NCI-H2107 treated with DMSO at 0.1 percent for 48 hours (cell line): ENCODE results near the gene BLNK.

ENCODE experiments used
- DNase-seq: peaks from one replicate; lab custom pipeline; 2025; ENCODE audit not compliant: unreplicated experiment; lab: John Stamatoyannopoulos, UW

BLNK gene

DNA sequence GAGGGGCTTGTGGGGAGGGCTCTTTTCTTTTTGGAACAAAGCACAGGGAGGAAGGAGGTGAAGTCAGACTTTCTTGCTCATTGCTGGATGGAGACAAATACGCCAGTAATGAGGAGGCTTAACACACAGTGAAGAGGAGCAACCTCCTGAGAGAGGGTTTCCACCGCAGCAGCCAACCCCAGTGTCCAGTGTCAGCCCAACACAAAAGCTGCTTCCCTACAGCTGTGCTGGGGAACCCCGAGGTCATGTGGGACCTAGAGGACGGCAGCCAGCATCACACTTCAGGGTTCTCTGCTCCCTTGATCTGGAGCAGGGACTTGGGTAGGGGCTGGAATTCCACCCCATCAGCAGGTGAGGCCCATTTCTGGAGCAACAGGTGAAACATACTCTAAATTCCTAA, 7.7 kb downstream of the BLNK start:
- DNase-seq, result no peak

DNA sequence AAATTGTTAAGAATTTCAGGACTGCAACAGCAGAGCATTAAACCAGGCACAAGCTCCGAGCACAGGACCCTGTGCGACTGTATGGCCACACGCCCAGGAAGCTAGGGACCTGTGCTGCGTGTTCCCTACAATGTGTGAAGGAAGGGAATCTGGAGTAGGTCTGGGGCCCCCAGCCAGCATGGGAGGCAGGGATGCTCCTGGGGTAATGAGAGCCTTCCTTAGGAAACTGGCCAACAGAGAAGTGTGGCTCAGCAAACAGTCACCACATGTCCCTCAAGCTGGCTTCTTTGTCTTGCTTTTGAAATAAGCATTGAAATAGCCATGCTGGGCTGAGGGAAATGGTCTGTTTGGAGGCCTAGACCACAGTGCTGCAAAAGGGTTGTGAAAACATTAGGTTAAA, 8.2 kb downstream of the BLNK start:
- no peak for DNase-seq

DNA sequence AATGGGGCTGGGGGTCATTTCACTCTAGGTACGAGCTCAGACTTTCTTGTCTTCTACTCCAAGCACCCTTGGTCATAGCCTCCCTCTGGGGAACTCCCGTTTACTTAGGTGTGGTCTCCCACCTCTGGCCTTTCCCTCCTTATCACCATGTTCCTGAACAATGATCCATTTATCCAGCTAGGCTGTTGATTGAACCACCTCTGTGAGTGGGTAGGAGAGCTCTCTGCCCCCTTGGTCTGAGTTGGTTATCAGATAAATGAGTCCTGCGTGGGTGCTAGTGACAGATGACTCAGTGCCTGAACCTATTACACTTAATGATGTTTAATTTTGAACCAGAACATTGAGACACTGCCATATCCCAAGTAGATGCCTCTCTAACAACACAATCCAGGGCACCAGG, 9.4 kb downstream of the BLNK start:
- no peak for DNase-seq

DNA sequence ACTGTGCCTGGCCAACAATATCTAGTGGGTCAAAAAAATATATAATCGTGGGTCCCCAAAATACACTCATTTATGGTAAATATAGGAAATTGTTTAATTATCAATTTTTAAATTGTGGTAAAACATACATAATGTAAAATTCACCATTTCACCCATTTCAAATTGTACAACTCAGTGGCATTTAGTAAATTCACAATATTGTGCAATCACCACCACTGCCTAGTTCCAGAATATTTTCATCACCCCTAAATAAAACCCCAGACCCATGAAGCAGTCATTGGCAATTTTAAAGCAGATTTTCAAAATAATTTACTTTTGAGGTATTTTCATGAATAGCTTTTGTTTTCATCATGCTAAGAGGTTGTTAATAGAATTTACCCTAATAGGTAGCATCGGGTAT, 10.2 kb downstream of the BLNK start:
- DNase-seq, result no peak

DNA sequence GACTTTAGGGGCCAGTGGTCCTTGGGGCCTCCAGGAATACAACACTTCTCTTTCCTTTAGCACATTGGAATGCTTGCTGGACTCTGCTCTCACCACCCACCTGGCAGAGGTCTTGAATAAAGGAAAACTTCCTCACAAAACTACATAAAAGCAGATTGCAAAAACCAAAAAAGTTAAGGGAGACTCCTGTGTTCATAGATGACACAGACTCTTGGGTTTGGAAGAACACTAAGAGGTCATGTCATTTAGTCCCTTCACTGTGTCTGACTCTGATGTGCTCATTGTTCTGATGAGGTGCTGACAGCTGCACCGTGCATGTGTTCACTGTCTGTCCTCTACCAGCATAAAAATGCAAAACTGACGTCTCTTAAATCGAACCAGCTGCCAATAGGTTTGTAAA, 11.4 kb downstream of the BLNK start:
- DNase-seq, result no peak

DNA sequence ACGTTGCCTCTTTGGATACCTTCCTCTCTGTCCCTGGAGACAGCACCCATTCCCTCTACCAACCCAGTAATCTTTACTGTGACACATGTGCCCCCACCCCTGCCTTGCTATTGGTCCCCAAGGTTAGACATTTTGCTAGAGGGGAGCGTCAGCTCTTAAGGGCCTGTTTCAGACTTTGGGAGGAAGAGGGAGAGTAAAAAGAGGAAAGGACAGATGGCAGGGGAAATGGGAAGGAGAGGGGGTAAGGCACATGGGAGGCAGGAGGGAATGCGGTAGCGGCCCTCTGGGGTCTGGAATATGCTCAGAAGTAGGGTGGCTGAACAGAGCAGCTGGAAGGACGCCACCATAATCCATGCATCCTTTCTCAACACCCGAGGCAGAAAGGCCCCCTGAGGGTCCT, 12.2 kb downstream of the BLNK start:
- DNase-seq, result no peak

DNA sequence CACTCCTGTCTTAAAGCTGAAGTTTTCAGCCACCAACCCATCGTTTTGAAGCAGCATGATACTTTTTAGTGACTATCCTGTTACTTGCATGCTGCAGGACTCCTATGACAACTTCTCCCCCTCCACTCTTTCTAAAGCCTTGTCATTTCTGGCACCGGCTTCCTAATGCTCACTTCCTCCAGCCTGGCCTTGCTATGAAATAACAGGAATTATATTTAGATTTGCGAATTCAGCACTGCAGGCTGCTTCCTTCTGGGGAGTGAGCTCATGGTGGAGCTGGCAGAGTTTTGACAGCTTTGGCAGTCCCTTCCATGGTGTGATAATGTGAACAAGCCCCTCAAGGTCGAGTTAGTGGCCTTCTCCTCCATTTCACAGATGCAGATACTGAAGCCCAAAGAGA, 13.4 kb downstream of the BLNK start:
- no peak for DNase-seq

DNA sequence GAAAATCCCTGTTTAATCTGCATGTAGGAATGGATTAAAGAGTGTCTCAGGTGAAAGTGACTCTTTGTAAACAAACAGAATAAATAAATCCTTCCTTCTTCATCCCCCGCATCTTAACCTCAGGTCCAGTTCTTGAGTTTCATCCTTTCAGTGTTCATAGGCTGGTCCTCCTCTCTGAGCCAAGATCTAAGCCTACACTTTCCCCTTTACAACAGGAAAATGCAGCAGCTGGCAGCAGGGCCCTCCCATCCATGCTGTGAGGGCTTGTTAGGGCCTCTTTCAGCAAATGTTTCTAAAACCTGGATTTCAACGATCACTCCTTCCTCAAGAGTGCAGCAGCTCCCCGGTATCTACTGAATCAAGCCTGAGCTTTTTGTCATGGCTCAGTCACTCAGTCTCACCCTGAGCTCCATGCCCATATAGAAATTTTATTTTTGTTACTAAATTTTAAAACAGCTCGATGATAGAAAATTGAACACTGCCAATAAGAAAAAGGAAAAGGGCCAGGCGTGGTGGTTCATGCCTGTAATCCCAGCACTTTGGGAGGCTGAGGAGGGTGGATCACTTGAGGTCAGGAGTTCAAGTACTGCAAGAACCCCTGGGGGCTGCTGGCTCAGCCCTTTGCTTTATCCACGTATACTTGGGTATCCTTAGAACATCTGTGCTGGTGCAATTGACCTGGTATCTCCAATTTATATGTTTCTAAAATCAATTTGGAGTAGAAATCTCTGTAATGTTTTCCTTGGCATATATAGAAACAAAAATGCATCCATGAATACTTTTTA, 15.6 kb downstream of the BLNK start:
- DNase-seq, result peak; percentile 0

DNA sequence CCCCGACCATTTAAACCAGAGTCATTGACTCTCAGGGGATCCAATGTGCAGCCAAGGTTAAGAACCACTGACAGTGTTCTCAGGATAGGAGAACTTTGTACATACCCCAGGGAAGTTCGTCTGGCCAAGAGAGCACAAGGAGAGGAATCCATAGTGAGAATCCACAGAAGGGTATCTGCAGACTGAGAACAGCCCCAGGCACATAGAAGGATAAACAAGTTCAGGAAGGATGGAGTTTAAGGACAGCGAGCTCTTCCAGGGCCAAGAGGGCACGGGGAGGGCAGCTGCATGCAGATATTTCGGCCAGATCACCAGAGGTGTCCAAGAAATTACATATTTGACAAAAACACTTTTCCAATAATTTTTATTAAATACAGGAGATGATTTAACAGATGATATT, 16.4 kb downstream of the BLNK start:
- no peak for DNase-seq

DNA sequence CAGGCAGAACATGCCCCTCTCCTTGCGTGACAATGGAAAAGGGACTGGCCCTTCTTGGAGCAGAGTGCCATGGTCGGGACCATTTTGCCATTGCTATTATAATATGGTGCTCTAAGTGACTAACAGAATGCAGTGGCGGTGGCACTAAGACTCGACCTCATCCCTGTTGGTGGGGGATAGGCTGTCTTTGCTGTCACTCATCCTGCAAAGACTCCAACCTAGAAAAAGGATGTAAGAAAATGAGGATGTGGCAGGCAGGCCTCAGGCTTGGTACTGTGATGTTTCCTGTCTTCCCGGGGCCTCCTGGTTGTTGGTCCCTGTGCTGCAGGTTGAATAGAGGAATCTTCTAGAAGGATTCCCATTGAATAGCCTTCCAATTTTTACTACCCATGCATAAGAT, 18.6 kb downstream of the BLNK start:
- no peak for DNase-seq

DNA sequence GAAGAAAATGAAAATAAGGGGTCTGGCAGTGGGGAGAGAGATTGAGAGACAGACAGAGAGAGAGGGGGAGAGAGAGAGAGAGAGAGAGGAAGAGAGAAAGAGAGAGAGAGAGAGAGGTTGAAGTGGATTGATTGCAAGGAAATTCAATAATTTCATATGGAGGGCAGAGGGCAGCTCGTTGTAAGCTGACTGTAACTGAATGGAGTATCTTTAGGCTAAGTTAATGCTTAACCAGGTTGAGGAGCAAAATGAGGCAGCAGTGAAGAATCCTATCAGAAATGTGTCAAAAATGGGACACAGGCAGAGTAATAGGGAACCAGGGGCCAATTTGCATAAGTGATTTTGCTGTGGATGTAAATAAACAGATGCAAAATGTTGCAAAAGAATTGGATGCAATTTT, 21.0 kb downstream of the BLNK start:
- no peak for DNase-seq

DNA sequence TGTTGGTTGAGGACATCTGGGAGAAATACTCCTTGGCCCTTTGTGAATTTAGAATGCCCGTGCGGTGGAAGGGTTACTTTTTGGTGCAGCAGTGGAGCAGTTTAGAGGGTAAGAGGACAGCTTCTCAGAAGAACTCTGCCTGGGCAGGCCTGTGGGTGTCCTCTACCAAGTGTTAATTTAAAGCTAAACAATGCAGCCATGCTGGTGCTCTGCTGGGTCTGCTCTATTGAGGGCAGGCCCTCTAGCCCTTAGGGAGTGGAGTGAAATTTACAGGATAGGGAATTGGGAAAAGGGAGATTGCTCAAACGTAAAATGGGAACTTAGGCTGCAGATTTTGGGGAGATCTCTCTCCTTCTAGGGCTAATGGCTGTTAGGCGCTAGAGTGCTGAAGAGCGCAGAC, 22.1 kb downstream of the BLNK start:
- no peak for DNase-seq

DNA sequence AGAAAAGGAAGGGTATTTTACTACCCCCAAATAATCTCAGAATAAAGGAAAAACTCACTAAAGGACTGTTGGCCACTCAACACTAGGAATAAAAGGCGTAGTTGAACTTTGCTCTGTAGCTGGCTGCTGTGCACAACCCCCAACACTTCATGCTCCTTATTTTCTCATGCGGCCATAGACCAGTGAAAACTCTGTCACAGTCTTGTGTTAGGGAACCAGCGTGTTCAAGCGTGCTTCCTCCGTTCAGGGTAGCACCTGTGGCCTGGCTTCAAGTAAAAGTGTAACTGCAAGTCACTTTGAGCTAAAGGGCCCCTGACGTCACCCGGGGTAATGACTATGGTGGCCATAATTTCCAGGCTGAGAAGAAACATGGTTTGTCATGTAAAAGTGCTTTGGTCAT, 27.0 kb downstream of the BLNK start:
- no peak for DNase-seq

DNA sequence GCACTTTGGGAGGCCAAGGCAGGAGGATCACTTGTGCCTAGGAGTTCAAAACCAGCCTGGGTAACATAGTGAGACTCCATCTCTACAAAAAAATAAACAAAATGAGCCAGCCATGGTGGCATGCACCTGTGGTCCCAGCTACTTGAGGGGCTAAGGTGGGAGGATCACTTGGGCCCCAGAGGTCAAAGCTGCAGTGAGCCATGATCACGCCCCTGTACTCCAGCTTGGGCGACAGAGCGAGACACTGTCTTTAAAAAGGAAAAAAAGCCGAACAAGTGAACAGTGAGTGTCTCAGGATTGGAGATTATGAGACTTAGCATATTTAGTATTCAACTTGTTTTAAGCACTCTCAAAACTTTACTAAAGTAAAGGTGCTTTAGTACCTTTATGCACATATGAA, 28.1 kb downstream of the BLNK start:
- DNase-seq, result no peak

DNA sequence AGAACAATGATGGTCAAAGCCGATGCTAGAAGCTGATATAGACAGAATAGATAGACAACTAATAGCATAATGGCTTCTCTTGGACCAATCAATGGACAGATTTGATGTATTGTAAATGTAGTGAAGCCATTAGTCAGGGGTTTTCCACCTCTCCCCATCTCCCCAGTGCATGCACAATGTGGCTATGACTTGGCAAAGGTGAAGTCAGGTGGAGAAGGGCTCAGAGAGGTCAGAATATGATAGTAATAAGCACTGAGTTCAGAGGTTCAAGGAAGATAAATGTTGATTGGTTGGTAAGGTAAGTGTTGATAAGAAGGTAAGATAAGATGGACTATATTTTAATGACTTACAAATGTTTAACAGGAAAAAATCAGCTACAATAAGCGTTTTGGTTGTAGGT, 28.5 kb downstream of the BLNK start:
- DNase-seq, result no peak

DNA sequence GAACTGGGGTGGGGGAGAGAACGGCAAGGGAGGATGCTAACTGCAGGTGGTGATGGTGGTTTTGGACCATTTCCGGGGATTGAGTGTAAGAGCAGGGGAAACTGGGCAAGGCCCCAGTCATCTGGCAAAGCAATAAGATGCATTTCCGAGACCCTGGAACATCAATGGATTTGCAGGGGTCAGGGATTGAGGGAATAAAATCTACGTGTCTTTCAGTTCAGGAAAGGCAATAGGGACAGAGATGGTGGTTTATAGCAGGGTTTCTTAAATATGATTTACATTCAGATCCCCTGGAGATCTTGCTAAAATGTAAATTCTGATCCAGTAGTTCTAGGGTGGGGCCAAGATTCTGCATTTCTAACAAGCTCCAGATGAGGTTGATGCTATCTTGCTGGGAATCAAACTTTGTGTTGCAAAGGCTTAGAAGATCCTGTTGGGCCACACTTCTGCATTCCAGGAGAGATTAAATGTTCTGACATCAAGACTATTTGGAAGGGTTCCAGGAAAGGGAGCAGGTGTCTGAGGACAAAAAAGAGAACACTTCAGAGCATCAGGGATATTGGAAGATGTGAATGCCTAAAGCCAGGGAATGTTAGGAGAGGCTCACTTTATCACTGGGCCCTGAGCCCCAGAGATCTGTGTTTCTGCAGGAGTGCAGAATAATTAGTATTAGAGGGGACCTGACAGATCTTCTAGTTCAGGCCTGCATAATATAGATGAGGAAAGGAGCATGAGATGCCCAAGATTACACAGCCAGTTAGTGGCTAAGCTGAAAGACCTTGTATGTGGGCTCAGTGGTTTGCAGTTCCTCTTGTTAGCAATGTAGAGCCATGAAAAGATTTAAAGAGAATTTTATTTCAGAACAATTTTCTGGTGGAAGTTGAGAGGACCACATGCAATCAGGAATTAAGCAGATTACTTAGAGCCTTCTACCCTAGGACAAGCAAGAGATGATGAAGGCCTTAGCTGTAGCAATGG, 32.4 kb downstream of the BLNK start:
- DNase-seq, result no peak

DNA sequence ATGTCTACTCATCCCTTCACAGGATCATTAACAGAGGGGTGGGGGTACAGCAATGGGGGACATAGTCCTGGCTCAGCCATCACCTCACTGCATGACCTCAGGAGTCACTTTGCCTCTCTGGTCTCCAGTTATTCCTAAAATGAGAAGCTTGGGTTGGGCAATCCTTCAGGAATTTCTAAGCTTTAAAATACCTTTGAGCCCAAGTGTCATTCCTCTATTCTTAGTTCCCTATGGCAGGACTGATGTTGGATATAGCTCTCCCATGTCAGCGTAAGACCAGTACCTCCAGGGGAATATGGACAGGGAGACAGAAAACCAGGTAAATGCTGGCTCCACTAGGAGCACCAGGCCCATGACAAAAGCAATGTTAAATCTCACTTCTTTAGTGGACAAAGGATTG, 34.5 kb downstream of the BLNK start:
- no peak for DNase-seq

DNA sequence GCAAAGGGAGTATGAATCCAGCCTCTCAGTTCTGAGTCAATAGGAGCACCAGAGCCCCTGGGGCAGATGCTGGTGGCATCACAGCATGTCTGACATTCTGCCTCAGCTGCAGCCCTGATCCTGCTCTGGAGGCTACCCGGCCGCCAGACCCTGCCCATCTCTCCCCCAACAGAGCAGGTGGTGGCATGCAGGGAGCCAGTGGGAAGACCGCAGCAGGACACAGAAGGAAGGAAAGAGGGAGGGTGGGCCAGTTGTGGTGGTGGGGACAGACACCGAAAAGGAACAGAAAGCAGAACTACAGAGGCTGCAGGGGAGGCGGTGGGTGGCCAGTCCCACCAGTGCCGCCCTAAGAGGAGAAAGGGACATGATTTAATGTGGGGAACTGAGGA, 35.3 kb downstream of the BLNK start:
- DNase-seq, result no peak

DNA sequence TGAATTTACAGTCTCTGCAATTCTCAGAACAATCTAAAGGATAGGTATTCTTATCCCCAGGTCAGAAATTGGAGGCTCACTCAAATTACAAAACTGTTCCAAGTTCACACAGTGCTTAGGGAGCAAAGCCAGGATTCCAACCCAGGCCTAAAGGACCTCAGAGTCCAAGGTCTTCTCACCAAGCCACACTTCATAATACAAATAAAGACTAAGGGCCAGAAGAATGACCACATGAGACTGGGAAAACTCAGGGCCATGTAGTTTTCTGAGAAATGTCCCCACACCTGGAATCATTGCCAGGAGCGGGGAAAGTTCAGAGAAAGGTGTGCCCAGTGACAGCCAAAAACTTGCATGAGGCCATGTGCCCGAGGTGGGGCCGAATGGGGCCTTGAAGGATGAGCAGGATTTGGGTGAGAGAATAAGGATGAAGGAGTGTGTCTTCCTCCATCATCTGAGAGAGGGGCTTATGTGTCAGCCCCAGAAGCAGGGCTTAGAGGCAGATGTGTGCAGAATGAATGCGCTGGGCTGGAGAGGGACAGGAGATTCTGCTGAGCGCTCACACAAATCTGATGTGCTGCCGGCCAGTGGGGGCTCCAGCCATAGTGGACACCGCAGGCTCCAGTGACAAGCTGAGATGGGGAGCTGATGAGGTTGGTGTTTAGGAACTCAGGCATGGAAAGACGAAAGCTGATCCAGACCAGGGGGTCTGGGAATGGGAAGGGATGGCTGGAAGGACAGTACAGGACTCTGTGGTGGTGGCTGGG, 35.9 kb downstream of the BLNK start:
- DNase-seq, result no peak

DNA sequence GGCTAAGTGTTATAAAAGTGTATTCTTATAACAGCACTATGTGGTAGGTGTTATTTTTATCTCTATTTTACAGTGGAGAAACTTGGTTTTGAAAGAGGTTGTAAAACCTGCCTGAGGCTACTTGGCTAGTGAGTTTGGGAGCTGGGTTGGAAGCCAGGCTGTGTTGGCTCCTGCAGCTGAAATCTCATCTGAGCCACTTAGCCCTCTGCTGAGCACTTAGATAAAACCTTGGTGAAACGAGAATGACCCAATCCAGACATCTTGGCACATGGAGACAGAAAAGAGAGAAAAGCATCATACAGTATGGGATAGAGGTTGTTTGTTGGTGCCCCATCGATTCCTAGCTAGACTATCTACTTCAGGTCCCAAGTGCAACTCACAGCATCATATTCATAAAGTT, 37.4 kb downstream of the BLNK start:
- DNase-seq, result no peak

DNA sequence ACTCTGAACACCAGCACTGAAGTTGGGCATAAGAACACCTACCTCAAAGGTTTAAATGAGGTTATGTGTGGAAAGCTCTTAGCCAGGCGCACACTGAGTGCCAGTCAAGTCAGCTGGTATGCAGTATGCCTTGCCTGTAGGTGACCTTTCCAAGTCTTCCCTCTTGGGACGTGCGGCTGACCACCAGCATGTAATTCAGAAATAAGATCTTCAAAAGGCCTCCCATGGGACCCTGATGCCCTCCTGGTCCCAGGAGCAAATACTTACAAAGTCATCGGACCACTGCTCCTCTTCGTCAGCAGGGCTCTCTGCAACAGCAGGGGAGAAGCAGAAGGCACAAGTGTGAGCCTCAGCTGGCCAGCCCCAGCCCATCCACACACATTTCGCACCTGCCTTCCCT, 40.8 kb downstream of the BLNK start:
- no peak for DNase-seq

DNA sequence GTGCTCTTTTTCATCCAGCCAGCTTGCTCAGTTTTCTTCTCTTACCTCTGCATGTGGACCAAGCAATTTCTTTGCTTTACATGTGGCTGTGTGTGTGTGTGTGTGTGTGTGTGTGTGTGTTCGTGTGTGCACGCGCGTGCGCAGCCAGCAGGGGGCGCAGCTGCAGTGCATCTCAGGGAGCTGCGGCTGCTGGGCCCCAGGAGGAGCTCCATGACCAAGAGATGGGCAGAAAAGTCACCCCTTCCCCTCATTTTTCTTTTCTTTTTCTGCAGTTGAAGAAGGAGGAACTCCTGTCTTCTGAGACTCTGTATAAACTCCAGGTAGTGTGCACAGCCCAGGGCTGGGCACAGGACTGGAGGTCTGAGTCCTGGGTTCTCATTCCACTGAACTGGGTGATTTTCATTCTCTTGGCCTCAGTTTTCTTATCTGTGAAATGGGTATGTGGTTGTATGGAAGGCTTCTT, 41.8 kb downstream of the BLNK start:
- DNase-seq, result no peak
